Stomach (tissue), 9 donors: ENCODE results near the gene FETUB. TPM values are rescaled to one million over a fixed set of nuclear protein-coding genes. Genes with fewer than 3 reads are reported as not detected.

ENCODE experiments used
- DNase-seq, 2 donors: peaks; one replicate each; pipeline versions ENCODE4 v3.0.0 to v3.0.0-alpha.2; 2013 to 2019
- H3K27ac ChIP-seq, 5 donors: fragments of 200-600 bp in 4 of 5; sonication (generic) in 4 of 5; one replicate each; pipeline ENCODE4 v1.5.1; 2013 to 2019; ENCODE audit warnings: mild to moderate bottlenecking in 1 of 5, moderate library complexity in 1 of 5
- H3K27me3 ChIP-seq, 3 donors: fragments of 200-600 bp; sonication (generic); one replicate each; pipeline ENCODE4 v1.5.1; 2017 to 2019; ENCODE audit warnings: mixed run types in 1 of 3
- H3K36me3 ChIP-seq, 4 donors: fragments of 200-600 bp; sonication (generic); 1 replicate in 3 of 4; 2 replicates in 1 of 4; pipeline ENCODE4 v1.5.1; 2016 to 2019
- H3K4me1 ChIP-seq, 4 donors: fragments of 200-600 bp; sonication (generic); one replicate each; pipeline ENCODE4 v1.5.1; 2016 to 2019
- H3K4me3 ChIP-seq, 4 donors: fragments of 200-600 bp; sonication (generic) in 3 of 4; one replicate each; pipeline ENCODE4 v1.5.1; 2016 to 2019; ENCODE audit warnings: mild to moderate bottlenecking in 1 of 4
- H3K9me3 ChIP-seq, 4 donors: fragments of 200-600 bp; sonication (generic); one replicate each; pipeline ENCODE4 v1.5.1; 2016 to 2019
- CTCF ChIP-seq, 7 experiments: fragments of 450-650 bp in 4 of 7; fragments of 200-600 bp in 3 of 7; sonication (generic) in 3 of 7; IDR thresholded peaks; one replicate each; pipeline ENCODE4 v1.5.1; 2016 to 2019; ENCODE audit warnings: antibody characterized with exemption in 7 of 7, control low read depth in 2 of 7, mild to moderate bottlenecking in 1 of 7
- EP300 ChIP-seq: sonication (generic); formaldehyde crosslinking; IDR thresholded peaks from one replicate; pipeline ENCODE4 v1.6.1; 2017; ENCODE audit warnings: antibody characterized with exemption
- POLR2A ChIP-seq, 4 donors: fragments of 450-650 bp; IDR thresholded peaks; one replicate each; pipeline ENCODE4 v1.6.1; 2016; ENCODE audit warnings: antibody characterized with exemption in 4 of 4, control low read depth in 2 of 4, mild to moderate bottlenecking in 1 of 4, moderate library complexity in 1 of 4
- POLR2AphosphoS5 ChIP-seq, 3 donors: sonication (generic); formaldehyde crosslinking; IDR thresholded peaks; one replicate each; pipeline ENCODE4 v1.6.1; 2016; ENCODE audit warnings: antibody characterized with exemption in 3 of 3
- WGBS, 5 donors: extraction: QIAGEN DNeasy Blood & Tissue Kit in 3 of 5; methylation state at CpG; one replicate each; pipeline versions ENCODE4 v1.1.5 to v1.1.7; 2013 to 2018; 5-methylcytosine and 5-hydroxymethylcytosine counted together
- intact Hi-C: fragments of 100-400 bp; cut with DNase I; formaldehyde crosslinking; loops from one replicate; pipeline ENCODE4 v1.15.1; 2023; ENCODE audit warnings: low total_unique reads
- polyA plus RNA-seq, 3 donors: library from polyadenylated mRNA; stranded (reverse); fragments of 200-250 nt; gene quantifications; one replicate each; pipeline ENCODE4 v1.2.3, GENCODE V29; 2013
- total RNA-seq, 5 donors: library from RNA; depleted of rRNA; stranded (reverse); fragments of >200 nt; gene quantifications; one replicate each; pipeline versions ENCODE4 v1.1.0 to v1.2.3, GENCODE V29; 2014 to 2016
- donor health status: healthy with polysubstance abuse.
- donor health status: Bipolar disorder and iron deficiency.
- donor health status: healthy.

The FETUB gene
- total and polyA plus RNA-seq, 8 donors = 0.63 TPM; not detected in 7

GRCh38 chr3:186671051-186671450, 30.9 kb downstream of the FETUB start:
- DNase-seq = no peak
- intact Hi-C loops = no loop called here
- Histone ChIP-seq H3K9me3 (no peaks in the 10 kb centered on the region), H3K4me3 (no peak overlapping the region), H3K4me1 (no peaks in the 10 kb centered on the region), H3K27ac (no peak overlapping the region), H3K36me3 (no peaks in the 10 kb centered on the region), H3K27me3 (peaks cover 0 to 20% (median 2%) of the 10 kb centered on the region in 3 donors)
- 85 to 93% (median 93%) methylated on average over 3 of the region's 3 CpGs for WGBS, 5 donors
- TF ChIP-seq POLR2A (IDR thresholded peaks at IDR 0.05) (no peak), POLR2AphosphoS5 (IDR thresholded peaks at IDR 0.05) (no peak), CTCF (IDR thresholded peaks at IDR 0.05) (no peak), EP300 (no peak)

- Histone ChIP-seq H3K27me3 (peaks cover 0 to 12% (median 5%) of the 10 kb centered on the region in 3 donors), H3K27ac (no peak overlapping the region), H3K36me3 (no peaks in the 10 kb centered on the region), H3K4me3 (no peak overlapping the region), H3K4me1 (no peaks in the 10 kb centered on the region), H3K9me3 (no peaks in the 10 kb centered on the region)
- DNase-seq = no peak
- intact Hi-C loops = no loop called here
- TF ChIP-seq EP300 (no peak), POLR2AphosphoS5 (IDR thresholded peaks at IDR 0.05) (no peak), POLR2A (IDR thresholded peaks at IDR 0.05) (no peak), CTCF (IDR thresholded peaks at IDR 0.05) (no peak)
Measured at GRCh38 chr3:186678604-186679003, 38.4 kb downstream of the FETUB start.

GRCh38 chr3:186679151-186679550, 39.0 kb downstream of the FETUB start:
- 25 to 57% (median 44%) methylated on average over 1 of the region's 1 CpG for WGBS, 5 donors
- Histone ChIP-seq H3K4me1 (no peaks in the 10 kb centered on the region), H3K4me3 (no peak overlapping the region), H3K36me3 (no peaks in the 10 kb centered on the region), H3K27me3 (peaks cover 0 to 7% (median 5%) of the 10 kb centered on the region in 3 donors), H3K27ac (no peak overlapping the region), H3K9me3 (no peaks in the 10 kb centered on the region)
- TF ChIP-seq EP300 (no peak), CTCF (IDR thresholded peaks at IDR 0.05) (no peak), POLR2A (IDR thresholded peaks at IDR 0.05) (no peak), POLR2AphosphoS5 (IDR thresholded peaks at IDR 0.05) (no peak)
- intact Hi-C loops = no loop called here
- no peak for DNase-seq

- no peak overlapping the region for H3K27ac ChIP-seq
- DNase-seq = no peak
- H3K27me3 ChIP-seq = peaks cover 0 to 7% (median 5%) of the 10 kb centered on the region in 3 donors
- H3K36me3 ChIP-seq = no peaks in the 10 kb centered on the region
- peaks cover 0 to 13% (median 9%) of the 10 kb centered on the region in 4 donors for H3K9me3 ChIP-seq
- no peak overlapping the region for H3K4me3 ChIP-seq
- 88 to 100% (median 97%) methylated on average over 1 of the region's 1 CpG for WGBS, 5 donors
- intact Hi-C loops = no loop called here
- TF ChIP-seq CTCF (IDR thresholded peaks at IDR 0.05) (no peak), EP300 (no peak), POLR2A (IDR thresholded peaks at IDR 0.05) (no peak), POLR2AphosphoS5 (IDR thresholded peaks at IDR 0.05) (no peak)
- H3K4me1 ChIP-seq = no peaks in the 10 kb centered on the region
Measured at GRCh38 chr3:186680869-186681268, 40.7 kb downstream of the FETUB start.
